Endothelial cell of coronary artery (primary cell): ENCODE results near the gene TMEM233. TPM values are rescaled to one million over a fixed set of nuclear protein-coding genes. Genes with fewer than 3 reads are reported as not detected.

Source experiments
- total RNA-seq: library from RNA; depleted of rRNA; stranded (reverse); fragments of >200 nt; gene quantifications from 2 replicates; pipeline ENCODE4 v1.2.3, GENCODE V29; 2014

Gene TMEM233
- total RNA-seq = 1.6 and 2.5 TPM in 2 replicates

GRCh38 chr12:119593578-119594398 is at the start of gene TMEM233:
TMEM233 (plus strand) TSS chr12:119593774; CDS start chr12:119593849, 75 bp downstream.

GRCh38 chr12:119667577-119668323 is 74.2 kb downstream of the TMEM233 start, which contains the start of gene PRKAB1:
PRKAB1 (plus strand) TSS chr12:119668133; CDS start chr12:119668245, 112 bp downstream.

Other genes with a start within 250 kb of the TMEM233 start
- 11.5 and 12.2 TPM in 2 replicates for gene PRKAB1, start 74.4 kb downstream of the TMEM233 start, total RNA-seq